ENCODE data around the gene ARHGAP15.

Gene ARHGAP15

DNA sequence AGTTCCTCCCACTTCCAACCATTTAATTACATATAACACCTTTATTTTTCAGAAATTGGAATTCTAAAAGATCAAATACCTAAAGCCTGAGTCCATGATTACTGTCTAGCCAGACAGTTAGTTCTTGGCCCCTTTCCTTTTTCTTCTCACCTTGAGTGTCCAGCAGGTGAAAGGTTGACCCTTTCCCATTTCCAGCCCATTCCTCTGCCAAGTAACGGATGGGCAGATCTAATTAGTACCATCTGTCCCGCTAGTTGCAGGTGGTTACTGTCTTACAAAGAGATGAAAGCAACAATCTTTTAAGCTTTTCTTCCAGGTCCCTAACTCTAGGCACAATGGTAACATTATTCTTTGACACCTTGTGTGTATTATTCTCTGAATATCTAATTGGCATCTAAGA is 506.7 kb downstream of the ARHGAP15 start:
- in situ Hi-C loops (cut with HindIII; ENCODE audit: low pct_unique_long_range_greater_than_20kb, low sequenced_read_pairs), result no loop called here

DNA sequence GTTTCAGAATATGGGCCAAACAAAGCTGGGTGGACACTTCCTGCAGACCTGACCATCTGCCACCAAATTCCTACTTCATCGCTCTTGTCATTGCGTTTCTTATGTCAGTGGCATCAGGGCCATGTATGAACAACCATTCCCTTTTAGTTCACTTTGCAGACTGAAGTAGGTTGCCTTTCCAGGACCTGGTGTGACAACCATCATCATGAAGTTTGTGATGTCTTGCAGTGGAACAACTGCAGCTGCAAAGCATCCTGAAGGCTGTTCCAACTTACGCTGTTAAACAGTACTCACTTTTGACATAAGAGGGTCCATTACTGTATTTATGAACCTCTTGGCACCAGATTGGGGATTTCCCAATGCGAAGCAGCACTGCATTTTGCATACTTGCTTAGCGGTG is 511.6 kb downstream of the ARHGAP15 start:
- in situ Hi-C loops (cut with HindIII; ENCODE audit: low pct_unique_long_range_greater_than_20kb, low sequenced_read_pairs), result no loop called here
- TF ChIP-seq JUND (IDR thresholded peaks at IDR 0.05; ENCODE audit: low read depth), result no peak
- DNase-seq (ENCODE audit: low read depth in 1 of 2, low spot score in 1 of 2), result no peak

More for the DNA sequence above, 506.7 kb downstream of the ARHGAP15 start:
- DNase-seq (ENCODE audit: low read depth in 1 of 2, low spot score in 1 of 2), result no peak
- TF ChIP-seq JUND (IDR thresholded peaks at IDR 0.05; ENCODE audit: low read depth), result no peak

DNA sequence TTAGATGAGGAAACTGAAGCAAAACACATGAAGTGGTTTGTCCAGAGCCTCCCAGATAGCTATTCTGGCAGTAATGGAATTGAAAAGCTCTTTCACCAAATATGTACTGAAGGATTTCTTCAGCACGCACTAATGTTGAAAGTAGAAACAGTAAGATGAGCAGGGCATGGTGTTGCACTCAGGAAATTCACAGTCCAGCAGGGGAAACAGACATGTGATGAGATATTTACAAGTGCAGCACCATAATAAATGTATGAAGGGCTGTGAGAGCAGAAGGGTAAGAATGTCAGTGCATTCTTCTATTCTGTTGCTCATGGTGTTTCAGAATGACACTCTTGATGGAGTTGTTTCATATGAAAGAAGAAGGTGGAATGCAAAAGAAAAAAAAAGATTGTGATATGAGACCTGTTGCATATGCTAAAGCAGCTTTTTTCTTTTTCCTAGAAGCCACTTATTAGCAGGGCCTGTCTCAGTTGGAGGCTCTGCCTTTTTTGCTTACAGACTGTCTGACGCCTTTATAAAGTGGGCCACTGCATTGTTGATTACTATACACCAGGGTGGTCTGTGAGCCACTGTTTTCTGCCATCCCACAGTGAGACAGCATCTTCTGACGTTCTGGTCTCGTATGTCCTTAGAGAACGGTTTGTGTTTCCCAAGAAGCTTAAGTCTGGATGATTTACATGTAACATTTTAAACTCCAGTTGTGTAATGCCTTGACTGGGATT is 516.9 kb downstream of the ARHGAP15 start:
- TF ChIP-seq JUND (IDR thresholded peaks at IDR 0.05; ENCODE audit: low read depth), result no peak
- DNase-seq (ENCODE audit: low read depth in 1 of 2, low spot score in 1 of 2), result no peak
- in situ Hi-C loops (cut with HindIII; ENCODE audit: low pct_unique_long_range_greater_than_20kb, low sequenced_read_pairs), result no loop called here

DNA sequence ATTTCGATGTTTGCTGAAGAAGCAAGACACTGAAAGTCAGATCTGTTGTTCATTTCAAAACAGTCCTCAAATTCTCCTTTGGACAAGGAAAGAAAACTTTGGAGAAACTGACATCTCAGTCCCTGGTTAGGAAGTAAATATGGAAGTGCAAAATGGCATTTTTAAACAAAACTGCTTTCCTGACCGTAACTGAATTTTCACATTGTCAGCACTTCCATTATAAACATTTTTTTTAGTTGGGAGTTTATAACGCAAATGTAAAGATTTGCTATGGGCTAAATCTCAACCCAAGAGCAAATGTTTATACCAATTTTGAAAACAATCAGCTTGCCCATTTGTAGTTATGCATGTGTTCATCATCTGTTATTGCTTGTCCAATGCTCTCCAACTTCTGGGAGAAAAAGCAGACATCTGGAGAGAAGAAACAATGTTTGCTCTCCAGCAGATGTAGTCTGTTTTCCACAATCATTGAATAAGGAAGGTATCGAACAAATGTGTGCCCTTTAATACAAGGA is 520.1 kb downstream of the ARHGAP15 start:
- in situ Hi-C loops (cut with HindIII; ENCODE audit: low pct_unique_long_range_greater_than_20kb, low sequenced_read_pairs), result no loop called here
- no peak for DNase-seq (ENCODE audit: low read depth in 1 of 2, low spot score in 1 of 2)
- no peak for TF ChIP-seq JUND (IDR thresholded peaks at IDR 0.05; ENCODE audit: low read depth)

DNA sequence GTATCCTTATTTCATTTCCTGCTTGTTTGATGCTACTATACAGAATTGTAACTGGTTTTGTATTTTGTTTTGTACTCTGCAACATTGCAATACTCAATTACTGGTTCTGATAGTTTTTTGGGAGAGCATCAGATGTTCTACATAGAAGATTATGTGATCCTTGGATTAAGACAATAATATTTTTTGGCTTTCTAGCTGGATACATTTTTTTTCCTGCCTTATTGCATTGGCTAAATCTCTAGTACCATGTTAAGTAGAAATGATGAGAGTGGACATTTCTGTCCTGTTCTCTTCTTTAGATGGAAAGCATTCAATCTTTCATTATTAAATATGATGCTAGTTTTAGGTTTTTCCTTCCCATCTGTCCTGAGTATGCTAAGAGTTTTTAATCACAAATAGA is 523.5 kb downstream of the ARHGAP15 start:
- TF ChIP-seq JUND (IDR thresholded peaks at IDR 0.05; ENCODE audit: low read depth), result no peak
- in situ Hi-C loops (cut with HindIII; ENCODE audit: low pct_unique_long_range_greater_than_20kb, low sequenced_read_pairs), result no loop called here
- DNase-seq (ENCODE audit: low read depth in 1 of 2, low spot score in 1 of 2), result no peak

DNA sequence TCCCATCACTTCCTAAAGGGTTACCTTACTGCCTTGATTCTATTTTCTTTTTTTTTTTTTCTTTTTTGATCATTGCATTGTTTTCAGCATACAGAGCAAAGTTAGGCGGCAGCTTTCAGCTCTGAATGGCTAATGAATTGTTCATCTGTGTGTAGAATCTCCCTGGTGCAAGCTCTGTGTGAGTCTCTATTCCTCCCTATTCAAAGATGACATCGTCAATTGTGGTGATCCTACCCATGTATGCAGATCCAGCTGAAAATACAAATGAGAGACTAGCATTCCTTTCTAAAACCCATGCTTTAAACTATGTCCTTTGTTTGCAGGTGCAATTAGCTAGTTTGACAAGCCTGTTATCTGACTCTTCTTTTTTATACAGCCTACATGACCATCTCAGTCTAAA is 539.0 kb downstream of the ARHGAP15 start:
- DNase-seq (ENCODE audit: low read depth in 1 of 2, low spot score in 1 of 2), result no peak
- in situ Hi-C loops (cut with HindIII; ENCODE audit: low pct_unique_long_range_greater_than_20kb, low sequenced_read_pairs), result no loop called here
- no peak for TF ChIP-seq JUND (IDR thresholded peaks at IDR 0.05; ENCODE audit: low read depth)

DNA sequence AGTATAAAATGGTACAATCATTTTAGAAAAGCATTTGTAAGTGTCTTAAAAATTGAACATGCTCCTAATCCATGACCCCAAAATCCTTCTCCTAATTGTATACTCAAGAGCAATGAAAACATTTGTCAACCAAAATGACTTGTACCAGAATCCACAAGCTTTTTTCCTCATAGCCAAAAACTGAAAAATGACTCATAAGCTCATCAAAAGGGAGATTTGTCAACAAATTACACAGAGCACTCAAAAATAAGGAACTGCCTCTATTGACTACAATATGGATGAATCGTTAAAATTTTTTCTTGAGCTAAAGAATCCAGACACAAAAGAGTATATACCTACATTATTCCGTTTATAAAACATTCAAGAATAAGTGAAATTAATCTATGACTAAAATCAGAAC is 544.8 kb downstream of the ARHGAP15 start:
- no peak for DNase-seq (ENCODE audit: low read depth in 1 of 2, low spot score in 1 of 2)
- TF ChIP-seq JUND (IDR thresholded peaks at IDR 0.05; ENCODE audit: low read depth), result no peak
- in situ Hi-C loops (cut with HindIII; ENCODE audit: low pct_unique_long_range_greater_than_20kb, low sequenced_read_pairs), result no loop called here

DNA sequence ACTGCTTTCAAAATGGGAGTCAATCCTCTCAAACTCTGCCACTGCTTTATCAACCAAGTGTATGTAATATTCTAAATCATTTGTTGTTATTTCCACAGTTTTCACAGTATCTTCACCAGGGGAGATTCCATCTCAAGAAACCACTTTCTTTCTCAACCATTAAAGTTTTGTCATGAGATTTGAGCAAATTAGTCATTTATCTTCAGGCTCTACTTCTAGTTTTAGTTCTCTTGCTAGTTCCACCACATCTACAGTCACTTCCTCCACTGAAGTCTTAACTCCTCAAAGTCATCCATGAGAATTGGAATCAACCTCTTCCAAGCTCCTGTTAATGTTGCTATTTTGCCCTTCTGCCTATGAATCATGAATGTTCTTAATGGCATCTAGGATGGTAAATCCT is 545.8 kb downstream of the ARHGAP15 start:
- TF ChIP-seq JUND (IDR thresholded peaks at IDR 0.05; ENCODE audit: low read depth), result no peak
- in situ Hi-C loops (cut with HindIII; ENCODE audit: low pct_unique_long_range_greater_than_20kb, low sequenced_read_pairs), result no loop called here
- no peak for DNase-seq (ENCODE audit: low read depth in 1 of 2, low spot score in 1 of 2)

DNA sequence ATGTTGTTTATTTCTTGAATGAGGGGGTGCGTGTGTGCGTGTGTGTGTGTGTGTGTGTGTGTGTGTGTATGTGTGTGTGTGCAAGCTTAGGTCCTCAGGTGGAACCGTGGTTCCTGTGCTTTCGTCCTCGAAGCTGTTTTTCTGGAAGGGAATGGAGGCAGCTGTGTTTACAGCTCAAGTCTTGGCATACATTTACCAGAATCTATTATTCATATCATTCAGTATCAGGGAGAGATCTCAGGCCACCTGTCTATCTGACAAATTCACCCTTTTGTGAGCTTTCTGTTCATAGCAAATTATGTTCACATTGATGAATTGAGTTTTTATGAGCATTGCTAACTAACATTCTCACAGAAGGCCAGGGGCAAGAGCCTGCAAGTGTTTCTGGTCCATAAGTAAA is 550.4 kb downstream of the ARHGAP15 start:
- in situ Hi-C loops (cut with HindIII; ENCODE audit: low pct_unique_long_range_greater_than_20kb, low sequenced_read_pairs), result no loop called here
- DNase-seq (ENCODE audit: low read depth in 1 of 2, low spot score in 1 of 2), result no peak
- TF ChIP-seq JUND (IDR thresholded peaks at IDR 0.05; ENCODE audit: low read depth), result no peak

DNA sequence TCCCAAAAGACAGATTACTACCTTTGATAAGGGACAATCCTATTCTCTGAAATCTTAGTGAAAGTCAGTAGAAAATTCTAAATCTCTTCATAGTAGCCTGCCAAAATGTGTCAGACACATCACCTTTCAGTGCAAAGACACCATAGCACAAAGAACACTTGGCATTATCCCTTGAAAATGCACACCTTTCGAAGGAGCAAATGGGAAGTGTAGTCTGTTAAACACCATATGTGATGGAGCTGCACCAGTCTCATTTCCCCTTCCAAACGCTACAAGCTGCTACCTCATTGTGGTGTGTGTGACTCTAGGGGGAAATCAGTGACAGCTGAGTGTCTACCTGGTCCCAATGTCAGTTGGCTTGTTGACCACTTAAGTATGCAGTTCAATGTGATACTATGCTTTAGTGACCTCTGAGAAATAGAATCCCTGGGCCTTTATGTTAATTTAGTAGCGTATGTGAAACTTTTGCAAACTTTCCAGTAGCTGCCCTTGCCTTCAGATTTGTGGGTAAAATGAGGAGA is 551.7 kb downstream of the ARHGAP15 start:
- no peak for TF ChIP-seq JUND (IDR thresholded peaks at IDR 0.05; ENCODE audit: low read depth)
- no peak for DNase-seq (ENCODE audit: low read depth in 1 of 2, low spot score in 1 of 2)
- in situ Hi-C loops (cut with HindIII; ENCODE audit: low pct_unique_long_range_greater_than_20kb, low sequenced_read_pairs), result no loop called here

DNA sequence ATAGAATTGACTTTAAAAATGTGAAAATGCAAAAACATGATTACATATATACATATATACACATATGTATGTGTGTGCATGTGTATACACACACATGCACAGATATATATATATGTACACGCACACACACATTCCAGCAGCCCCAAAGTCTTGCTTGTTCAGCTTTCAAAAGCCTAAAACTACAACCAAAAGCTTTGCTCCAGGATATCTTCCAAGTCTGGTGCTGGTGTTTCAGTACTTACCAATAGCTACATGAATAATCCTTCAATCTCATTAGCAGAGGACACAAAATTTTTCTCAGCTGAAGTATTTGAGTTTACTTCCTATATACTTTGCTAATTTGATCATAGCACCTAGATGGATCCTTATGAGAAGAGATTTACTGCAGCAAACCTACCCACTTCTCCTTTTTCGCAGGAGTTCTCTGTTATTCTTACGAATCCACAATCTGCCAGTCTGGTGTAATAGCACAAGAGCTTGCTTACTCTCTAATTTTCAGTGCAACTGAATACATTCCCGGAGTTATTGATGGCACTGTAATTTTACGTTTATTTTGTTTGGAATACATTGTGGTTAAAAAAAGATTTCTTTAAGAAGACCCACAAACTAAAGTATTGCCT is 553.3 kb downstream of the ARHGAP15 start:
- in situ Hi-C loops (cut with HindIII; ENCODE audit: low pct_unique_long_range_greater_than_20kb, low sequenced_read_pairs), result no loop called here
- no peak for DNase-seq (ENCODE audit: low read depth in 1 of 2, low spot score in 1 of 2)

DNA sequence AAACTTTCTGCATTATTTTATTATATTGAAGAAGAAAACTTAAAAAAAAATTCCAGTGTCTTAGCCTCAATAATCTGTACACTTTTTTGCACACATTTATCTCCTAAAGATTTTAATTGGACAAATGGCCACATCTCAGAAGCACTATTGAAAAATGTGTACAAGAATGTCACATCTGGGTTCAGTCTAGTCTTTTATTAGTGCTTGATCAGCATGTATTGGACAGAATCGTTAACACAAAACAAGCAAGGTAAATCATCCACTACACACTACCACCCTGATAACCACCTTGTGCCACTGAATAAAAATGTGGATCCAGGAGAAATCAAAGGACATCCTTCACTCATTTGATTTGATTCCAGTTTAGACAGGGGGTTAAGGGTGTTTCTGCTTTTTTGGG is 554.8 kb downstream of the ARHGAP15 start:
- DNase-seq (ENCODE audit: low read depth in 1 of 2, low spot score in 1 of 2), result no peak
- TF ChIP-seq JUND (IDR thresholded peaks at IDR 0.05; ENCODE audit: low read depth), result no peak
- in situ Hi-C loops (cut with HindIII; ENCODE audit: low pct_unique_long_range_greater_than_20kb, low sequenced_read_pairs), result no loop called here

More for the DNA sequence above, 553.3 kb downstream of the ARHGAP15 start:
- TF ChIP-seq JUND (IDR thresholded peaks at IDR 0.05; ENCODE audit: low read depth), result no peak

DNA sequence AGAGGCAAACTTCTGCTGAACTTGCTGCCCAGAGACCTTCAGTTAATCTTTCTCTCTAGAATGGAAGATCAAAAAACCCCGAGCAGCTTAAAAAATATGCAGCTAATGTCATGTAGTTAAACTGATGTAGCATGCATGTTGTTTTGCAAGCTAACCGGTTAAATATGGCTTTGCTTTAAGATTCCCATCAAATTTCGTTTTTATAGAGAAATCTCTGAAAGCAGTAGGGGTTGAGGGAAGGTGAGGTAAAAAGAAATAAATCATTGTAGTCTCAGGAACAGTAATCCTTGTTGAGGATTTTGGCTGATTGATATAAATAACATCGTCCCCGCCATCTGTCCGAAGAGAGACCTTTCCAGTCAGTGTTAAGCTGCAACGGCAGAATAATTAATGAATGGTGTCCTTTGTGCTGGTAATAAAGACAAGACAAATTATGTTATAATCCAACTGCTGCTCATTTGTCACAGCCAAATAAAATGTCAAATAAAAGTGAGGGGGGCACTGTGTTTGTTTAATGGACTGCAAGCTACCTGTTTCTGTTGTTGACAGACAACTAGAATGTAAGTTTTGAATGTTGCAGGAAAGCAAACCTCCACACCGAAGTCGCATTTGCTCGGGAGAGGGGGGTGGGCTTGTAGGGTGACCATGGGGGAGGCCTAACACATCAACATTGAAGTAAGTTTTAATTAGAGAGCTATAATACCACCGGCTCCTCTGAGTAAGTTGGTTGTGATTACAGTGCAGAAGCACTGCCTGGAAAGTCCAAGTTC is 555.5 kb downstream of the ARHGAP15 start:
- DNase-seq (ENCODE audit: low read depth in 1 of 2, low spot score in 1 of 2), result no peak
- no peak for TF ChIP-seq JUND (IDR thresholded peaks at IDR 0.05; ENCODE audit: low read depth)
- in situ Hi-C loops (cut with HindIII; ENCODE audit: low pct_unique_long_range_greater_than_20kb, low sequenced_read_pairs), result no loop called here

Data from T47D (cell line).